Brain microvascular endothelial cell (primary cell): ENCODE data around the gene UBR3.

ENCODE experiments used
- DNase-seq: peaks from one replicate; pipeline ENCODE4 v3.0.0-alpha.2; 2020
- H3K27ac ChIP-seq: fragments of 250-450 bp; sonication (Bioruptor Pico); 2 replicates; pipeline ENCODE4 v1.5.1; 2020; ENCODE audit warnings: mild to moderate bottlenecking, moderate library complexity
- H3K27me3 ChIP-seq: fragments of 250-450 bp; sonication (Bioruptor Pico); replicated peaks from 2 replicates; pipeline ENCODE4 v1.5.1; 2020; ENCODE audit warnings: mild to moderate bottlenecking
- H3K36me3 ChIP-seq: fragments of 250-450 bp; sonication (Bioruptor Pico); replicated peaks from 2 replicates; pipeline ENCODE4 v1.5.1; 2020; ENCODE audit warnings: mild to moderate bottlenecking
- H3K4me3 ChIP-seq: 2 replicates; pipeline ENCODE4 v1.5.1; 2011; ENCODE audit warnings: low read depth, mild to moderate bottlenecking, control low read depth, low read length, moderate library complexity
- CTCF ChIP-seq: IDR thresholded peaks from 2 replicates; pipeline ENCODE4 v1.5.1; 2011; ENCODE audit warnings: low read depth, mild to moderate bottlenecking, moderate library complexity, low read length, control low read depth, inconsistent platforms; ENCODE audit errors: missing control alignments
- in situ Hi-C: cut with HindIII; loops from 2 replicates; pipeline ENCODE4 v1.10.0; 2017; ENCODE audit warnings: low sequenced_read_pairs, low pct_ligation_motif_present

Gene UBR3

DNA sequence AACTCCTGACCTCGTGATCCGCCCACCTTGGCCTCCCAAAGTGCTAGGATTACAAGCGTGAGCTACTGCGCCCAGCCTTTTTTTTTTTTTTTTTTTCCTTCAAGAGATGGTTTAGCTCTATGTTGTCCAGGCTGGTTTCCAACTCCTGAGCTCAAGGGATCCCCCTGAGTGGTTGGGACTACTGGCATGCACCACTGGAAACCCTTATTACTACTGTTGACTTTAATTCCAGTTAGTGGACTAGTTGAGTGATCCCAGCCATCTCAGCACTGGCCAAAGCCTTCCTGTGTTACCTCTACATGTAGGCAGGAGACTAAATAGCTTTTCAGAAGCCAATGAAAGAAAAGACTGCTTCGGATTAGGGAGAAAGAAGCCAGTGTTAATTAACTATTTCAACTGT, 36.7 kb upstream of the UBR3 start:
- Histone ChIP-seq H3K36me3 (no peaks in the 10 kb centered on the region), H3K27me3 (no peaks in the 10 kb centered on the region), H3K4me3 (no peak overlapping the region), H3K27ac (no peak overlapping the region)
- DNase-seq = no peak
- in situ Hi-C loops = no loop called here
- TF ChIP-seq CTCF = no peak

DNA sequence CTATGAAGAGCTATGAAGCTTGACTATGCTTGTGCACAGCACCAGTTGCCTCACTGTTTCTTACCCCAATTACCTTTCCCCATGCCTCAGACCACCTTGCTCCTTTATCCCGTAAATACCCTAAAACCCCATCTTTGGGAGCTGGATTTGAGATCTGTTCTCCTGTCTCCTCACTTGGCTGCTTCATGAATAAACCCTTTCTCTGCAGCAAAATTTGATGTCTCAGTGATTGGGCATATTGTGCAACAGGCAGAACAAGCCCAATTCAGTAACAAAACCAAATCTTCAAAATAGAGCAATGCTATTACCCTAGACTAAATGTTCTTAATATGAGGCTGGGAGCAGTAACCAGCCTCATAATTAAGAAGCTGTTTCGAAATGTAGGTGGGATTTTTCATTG, 32.1 kb upstream of the UBR3 start:
- Histone ChIP-seq H3K27me3 (no peaks in the 10 kb centered on the region), H3K36me3 (no peaks in the 10 kb centered on the region), H3K4me3 (no peak overlapping the region), H3K27ac (no peak overlapping the region)
- DNase-seq = no peak
- no peak for TF ChIP-seq CTCF
- in situ Hi-C loops = no loop called here

GRCh38 chr2:169796441-169796840, 30.8 kb upstream of the UBR3 start:
- H3K27me3 ChIP-seq = no peaks in the 10 kb centered on the region
- no peak for TF ChIP-seq CTCF
- no peak overlapping the region for H3K4me3 ChIP-seq
- in situ Hi-C loops = no loop called here
- H3K27ac ChIP-seq = no peak overlapping the region
- DNase-seq = no peak
- H3K36me3 ChIP-seq = no peaks in the 10 kb centered on the region

DNA sequence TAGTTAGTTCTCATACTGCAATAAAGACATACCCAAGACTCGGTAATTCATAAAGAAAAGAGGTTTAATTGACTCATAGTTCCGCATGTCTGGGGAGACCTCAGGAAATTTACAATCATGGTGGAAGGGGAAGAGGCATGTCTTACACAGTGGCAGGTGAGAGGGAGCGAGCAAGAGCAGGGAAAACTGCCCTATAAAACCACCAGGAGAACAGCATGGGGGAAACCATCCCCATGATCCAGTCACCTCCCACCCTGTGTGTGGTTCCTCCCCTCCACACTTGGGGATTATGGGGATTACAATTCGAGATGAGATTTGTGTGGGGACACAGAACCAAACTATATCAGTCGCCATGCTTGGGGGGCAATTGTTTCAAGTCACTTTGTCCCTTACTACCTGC, 29.7 kb upstream of the UBR3 start:
- DNase-seq = no peak
- no peak overlapping the region for H3K4me3 ChIP-seq
- no peaks in the 10 kb centered on the region for H3K27me3 ChIP-seq
- in situ Hi-C loops = no loop called here
- no peak for TF ChIP-seq CTCF
- peaks cover 8% of the 10 kb centered on the region for H3K36me3 ChIP-seq
- no peak overlapping the region for H3K27ac ChIP-seq

DNA sequence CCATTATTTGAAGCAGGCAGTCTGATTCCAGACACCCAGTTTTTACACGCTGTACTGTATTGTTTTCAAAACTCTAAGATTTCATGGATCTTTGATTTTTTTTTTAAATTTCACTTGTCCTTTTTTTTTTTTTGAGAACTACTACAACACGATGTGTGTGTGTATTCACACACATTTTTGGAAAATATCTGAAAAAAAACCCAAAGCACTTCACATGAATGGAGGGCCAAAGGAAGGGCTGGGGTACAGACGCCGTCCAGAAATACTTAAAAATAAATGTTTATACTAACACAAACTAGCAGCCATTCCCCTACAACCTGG, 28.9 kb upstream of the UBR3 start:
- DNase-seq = no peak
- H3K27ac ChIP-seq = no peak overlapping the region
- in situ Hi-C loops = no loop called here
- peak overlapping the region; percentile 81 for H3K4me3 ChIP-seq
- TF ChIP-seq CTCF = no peak
- H3K27me3 ChIP-seq = no peaks in the 10 kb centered on the region
- H3K36me3 ChIP-seq = peaks cover 13% of the 10 kb centered on the region

DNA sequence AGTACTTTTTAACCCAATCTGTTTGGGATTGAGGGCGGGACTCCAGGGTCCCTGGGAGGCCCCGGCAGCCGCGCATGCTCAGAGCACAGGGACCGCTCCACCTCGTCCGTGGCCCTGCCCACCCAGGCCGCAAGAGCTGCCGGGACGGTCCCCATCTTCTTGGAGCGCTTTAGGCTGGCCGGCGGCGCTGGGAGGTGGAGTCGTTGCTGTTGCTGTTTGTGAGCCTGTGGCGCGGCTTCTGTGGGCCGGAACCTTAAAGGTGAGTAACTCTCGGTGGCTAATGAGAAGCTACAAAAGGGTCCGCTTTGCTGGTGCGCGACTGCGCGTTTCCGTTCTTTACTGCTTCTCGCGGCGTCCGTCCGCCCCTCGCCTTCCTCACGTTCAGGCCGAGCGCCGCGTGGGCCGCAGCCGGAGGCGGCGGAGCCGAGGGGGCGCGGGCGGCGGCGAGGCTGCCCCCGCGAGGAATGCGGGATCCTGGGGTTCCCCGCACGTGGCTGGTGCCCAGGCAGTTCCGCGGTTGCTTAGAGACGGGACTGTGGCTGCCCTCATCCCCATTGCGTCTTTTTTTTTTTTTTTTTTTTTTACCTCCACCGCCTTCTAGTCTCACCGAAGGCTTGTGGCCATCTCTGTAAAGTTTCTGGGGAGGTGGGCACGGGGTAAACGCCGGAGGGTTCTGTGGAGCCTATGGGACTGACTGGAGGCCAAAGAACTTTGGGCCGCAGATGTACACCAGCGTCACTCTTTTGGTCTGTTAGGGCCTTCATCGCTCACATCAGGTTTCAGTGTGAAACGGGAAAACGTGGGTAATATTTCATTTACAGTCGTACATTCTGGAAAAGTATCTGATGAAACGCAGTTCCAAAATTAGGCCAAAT, 28.3 kb upstream of the UBR3 start, which contains the start of gene SSB:
TSS of gene SSB (plus strand) at position 154 of the 875 bp plus-strand sequence. CDS start 2,090 bp downstream, outside the sequence.
- H3K27me3 ChIP-seq = no peaks in the 10 kb centered on the region
- in situ Hi-C loops = no loop called here
- TF ChIP-seq CTCF = no peak
- peak within 1 kb of the TSS; percentile 81 for H3K4me3 ChIP-seq
- peaks cover 13% of the 10 kb centered on the region for H3K36me3 ChIP-seq
- DNase-seq = peak; percentile 85
- peak within 1 kb of the TSS; percentile 72 for H3K27ac ChIP-seq
